OCI-M2 (cell line): Measurements from ENCODE around the gene VSIG1.

Source experiments
- DNase-seq: peaks from one replicate; lab custom pipeline; 2025; ENCODE audit not compliant: unreplicated experiment; lab: John Stamatoyannopoulos, UW

The VSIG1 gene

DNA sequence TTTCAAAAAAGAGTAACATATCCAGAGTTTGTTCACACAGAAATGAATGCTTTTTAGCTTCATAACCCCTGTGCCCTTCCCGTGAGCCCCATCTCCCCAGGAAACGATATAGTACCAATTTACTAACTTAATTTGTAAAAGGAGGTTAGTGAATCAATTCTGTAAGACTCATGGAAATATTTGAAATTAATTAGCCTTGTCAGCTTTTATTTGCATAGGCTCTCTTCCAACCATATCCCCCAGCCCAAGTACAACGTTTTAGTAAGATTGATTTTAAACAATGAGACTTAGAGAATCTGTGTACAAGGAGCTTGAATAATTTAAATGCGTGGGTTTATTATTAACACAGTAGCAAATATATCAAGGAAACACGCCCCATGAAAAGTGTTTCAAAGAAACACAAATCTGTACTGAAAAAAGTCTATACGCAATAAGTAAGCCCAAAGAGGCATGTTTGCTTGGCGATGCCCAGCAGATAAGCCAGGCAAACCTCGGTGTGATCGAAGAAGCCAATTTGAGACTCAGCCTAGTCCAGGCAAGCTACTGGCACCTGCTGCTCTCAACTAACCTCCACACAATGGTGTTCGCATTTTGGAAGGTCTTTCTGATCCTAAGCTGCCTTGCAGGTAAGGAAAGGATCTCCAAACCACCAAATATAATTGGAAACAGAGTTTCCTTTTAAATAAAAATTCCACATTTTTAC lies at the start of gene VSIG1:
Gene VSIG1, plus strand, starts transcription at position 512 of the 703 bp plus-strand sequence. Its CDS starts 66 bp downstream, at position 578.
- no peak for DNase-seq

DNA sequence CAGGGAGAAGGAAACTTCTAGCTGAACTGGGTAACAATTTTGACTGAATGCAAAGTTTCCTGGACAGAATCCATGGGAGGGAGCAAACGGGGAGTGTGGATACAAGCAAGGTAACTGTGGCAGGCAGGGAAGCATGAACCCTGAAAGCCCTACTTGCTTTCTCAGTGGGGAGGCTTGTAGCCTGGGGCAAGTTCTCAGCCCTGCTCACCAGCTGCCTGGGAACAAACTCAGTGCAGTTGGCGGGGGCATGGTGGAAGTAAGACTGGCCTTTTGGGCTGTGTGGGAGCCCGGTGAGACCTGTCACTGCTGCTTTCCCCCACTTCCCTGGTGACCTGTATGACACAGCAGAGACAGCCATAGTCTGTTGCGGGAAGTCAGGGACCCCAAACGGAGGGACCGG lies 48.7 kb upstream of the VSIG1 start:
- no peak for DNase-seq

- no peak for DNase-seq
Measured at GRCh38 chrX:108000751-108001150, 44.1 kb upstream of the VSIG1 start.

GRCh38 chrX:108001218-108001814 lies 43.5 kb upstream of the VSIG1 start:
- DNase-seq: no peak

- no peak for DNase-seq
Measured at GRCh38 chrX:108018656-108019381, 26.0 kb upstream of the VSIG1 start.

GRCh38 chrX:108019382-108019875 lies 25.4 kb upstream of the VSIG1 start:
- DNase-seq: no peak

GRCh38 chrX:108020631-108021030 lies 24.2 kb upstream of the VSIG1 start:
- DNase-seq: no peak

DNA sequence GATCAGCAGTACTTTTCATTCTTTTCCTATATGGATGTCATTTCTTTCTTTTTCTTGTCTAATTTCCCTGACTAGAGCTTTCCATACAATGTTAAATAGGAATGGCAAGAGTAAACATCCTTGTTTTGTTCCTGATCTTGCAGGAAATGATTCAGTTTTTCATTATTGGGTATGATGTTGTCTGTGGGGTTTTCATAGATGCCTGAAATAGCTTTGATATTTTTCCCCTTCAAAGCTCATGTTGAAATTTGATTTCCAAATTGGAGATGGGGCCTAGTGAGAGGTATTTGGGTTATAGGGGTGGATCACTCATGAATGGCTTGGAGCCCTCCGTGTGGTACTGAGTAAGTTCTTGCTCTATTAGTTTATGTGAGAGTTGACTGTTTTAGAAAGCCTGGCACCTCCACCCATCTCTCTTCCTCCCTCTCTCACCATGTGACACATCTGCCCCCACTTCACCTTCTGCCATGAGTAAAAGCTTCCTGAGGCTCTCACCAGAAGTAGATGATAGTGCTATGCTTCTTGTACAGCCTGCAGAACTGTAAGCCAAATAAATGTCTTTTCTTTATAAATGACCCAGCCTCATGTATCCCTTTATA lies 22.3 kb upstream of the VSIG1 start:
- no peak for DNase-seq

DNA sequence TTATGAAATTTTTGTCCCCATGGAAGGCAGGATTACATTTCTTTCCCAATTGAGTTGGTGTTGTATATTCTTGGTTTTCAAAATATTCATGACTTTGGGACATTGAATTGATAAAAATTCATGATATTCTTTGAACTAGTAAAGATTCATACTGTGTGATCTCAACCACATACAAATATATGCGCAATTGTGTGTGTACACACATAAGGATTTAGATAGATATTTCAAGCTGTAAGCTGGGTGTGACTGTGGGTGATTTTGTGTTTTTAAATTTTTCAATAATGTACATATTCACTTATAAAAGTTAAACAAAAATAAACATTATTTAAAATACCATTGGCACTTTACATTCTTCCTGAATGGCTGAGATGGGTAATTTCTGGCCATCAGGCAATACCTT lies 19.5 kb upstream of the VSIG1 start:
- DNase-seq: no peak

DNA sequence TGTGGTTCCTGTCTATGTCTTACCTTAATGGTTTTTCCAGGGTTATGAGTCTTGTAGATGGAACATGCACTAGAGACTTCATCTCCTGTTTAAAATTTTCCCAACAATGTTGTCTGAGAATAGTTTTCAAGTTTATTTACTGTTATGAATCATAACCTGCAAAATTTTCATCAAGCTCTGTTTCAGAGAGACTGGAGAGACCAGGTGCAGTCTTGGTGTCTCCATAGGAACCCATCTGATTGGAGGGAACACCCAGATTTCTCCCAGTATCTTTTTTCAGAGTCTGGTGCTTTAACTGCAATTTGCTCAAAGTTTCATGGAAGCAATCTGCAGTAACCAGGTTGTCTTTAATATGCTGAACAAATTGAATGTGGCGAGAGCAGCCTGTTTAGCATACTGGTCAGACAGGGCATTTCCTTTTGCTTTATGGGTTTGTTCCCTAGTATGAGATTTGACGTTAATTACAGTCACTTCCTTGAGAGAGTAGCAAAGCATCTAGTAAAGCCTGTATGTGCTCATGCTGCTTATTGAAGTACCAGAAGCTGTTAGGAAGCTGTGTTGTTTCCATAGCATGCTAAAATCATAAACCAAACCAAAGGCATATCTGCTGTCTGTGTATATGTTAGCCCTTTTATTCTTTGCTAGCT lies 18.8 kb upstream of the VSIG1 start:
- no peak for DNase-seq

- DNase-seq: no peak
Measured at GRCh38 chrX:108028854-108029253, 16.0 kb upstream of the VSIG1 start.

DNA sequence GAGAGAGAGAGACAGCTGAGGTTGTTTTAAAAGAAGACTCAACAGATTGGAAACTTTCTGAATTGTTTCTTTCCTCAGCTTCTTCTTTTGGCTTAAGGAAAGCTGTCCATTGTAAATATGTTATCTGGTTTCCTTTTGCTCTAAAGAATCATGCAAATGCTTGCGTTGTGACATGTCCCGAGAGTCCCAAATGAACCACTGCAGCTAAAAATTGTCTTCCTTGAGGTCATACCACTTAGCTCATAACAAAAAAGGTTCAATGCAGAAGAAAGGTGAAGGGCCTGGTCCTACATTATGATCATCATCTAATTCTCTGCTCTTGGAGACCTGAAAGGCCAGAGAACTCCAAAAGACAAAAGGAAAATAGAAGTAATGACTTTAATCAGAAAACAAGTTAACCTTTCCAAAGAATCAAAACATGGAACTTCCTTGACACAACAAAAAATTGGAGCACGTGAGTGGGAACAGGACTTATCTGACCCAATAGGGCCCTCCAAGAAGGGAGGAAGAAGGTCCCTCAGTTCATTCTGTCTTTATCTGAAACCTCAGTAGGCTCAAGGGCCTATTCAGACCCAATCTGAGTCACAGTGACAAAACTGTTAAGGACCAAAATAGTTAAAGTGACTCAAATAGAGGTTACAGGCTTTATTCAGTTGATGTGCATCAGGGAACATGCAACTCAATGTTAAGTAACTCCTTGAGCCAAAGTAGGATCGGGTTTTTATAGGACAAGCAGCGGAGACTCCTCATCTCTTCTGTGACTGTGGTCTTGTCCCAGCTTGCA lies 14.7 kb upstream of the VSIG1 start:
- DNase-seq: no peak

DNA sequence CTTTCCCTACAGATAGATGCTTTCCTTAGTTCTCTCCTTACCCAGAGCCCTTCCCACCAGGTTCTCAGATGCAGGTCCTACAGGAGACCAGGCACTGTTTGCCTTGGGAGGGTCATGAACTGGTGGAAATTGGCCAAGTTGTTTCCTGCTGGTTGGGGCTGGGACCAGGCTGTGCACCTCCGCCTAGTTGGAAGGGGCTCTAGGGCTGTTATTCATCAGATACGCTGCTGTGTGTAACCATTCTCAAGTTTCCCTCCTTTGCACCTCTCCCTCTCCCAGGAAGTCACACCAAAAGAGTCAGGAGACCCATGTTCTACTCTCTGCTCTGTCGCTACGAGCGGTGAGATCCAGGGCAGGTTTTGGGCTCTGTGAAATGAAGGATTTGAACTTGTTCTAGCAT lies 11.9 kb upstream of the VSIG1 start:
- DNase-seq: no peak

DNA sequence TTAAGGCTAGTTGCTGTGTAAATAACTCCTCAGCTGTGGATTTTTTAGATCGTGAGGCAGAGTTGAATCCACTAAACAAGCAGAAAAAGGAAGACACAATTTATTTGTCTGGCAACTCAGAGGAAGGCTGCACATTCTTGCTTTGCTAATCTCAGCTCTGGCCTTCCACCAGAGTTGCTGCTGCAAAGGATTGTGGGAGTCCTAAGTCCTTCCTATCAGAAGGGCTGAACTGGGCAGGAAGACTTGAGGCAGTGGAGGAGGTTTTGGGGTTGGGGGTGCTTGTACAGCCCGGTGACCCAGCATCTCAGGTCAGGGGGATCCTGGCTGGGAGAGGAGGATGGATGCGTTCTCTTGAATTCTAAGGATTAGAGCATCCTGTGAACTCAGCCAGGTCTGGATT lies 11.0 kb upstream of the VSIG1 start:
- DNase-seq: no peak

GRCh38 chrX:108034725-108035124 lies 10.1 kb upstream of the VSIG1 start:
- DNase-seq: no peak

GRCh38 chrX:108036298-108036973 lies 8.4 kb upstream of the VSIG1 start:
- no peak for DNase-seq

DNA sequence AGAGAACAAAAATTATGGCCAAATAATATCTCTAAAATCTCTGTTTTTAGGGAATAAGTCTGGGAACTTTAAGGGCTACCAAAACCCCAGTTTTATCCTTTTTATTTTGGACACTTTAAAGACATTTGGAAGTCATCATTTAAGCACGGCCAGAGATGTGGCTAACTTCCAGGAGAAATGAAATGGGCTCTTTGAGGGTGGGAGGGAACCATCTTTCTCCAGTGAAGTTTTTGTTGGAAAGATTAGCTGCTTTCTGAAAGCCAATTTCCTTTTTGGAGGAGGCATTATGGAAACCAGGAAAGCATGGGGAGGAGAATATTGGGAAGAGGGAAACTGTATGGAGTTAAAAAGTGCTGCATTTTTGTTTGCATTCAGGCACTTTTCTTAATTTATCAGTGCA lies 4.8 kb downstream of the VSIG1 start:
- no peak for DNase-seq

DNA sequence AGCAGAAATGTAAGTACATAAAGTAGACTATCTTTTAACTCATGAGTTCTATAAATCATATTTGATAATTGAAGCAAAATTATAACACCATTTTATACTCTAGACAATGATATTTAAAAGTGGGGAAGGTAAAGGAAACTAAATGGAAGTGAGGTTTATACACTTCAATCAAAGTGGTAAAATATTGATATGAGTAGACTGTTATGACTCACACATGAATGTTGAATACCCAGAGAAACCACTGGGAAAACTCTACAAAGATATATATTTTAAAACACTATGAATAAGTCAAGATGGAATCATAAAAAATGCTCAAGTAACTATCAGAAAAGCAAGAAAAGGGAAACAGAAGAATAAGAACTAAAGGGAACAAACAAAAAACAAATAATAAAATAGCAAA lies 8.4 kb downstream of the VSIG1 start:
- DNase-seq: no peak

GRCh38 chrX:108055546-108055945 lies 10.7 kb downstream of the VSIG1 start:
- no peak for DNase-seq

DNA sequence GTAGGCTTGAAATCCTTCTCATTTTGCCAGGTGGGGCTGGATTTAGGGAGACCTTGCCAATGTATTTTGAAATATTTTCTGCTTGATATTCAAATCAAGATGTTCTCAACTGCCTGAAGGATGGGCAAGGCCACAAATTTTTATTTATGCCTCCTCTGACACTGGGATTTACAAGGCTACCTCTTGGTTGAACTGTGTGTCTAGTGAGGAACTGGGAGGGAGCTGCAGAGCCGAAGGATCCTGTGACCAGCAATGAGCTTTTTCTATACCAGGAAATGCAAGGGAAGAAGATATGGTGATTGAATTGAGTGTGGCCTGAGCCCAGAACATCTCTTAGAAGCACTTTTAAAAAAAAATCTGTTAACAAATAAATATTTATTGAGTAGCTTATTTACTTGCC lies 14.9 kb downstream of the VSIG1 start:
- DNase-seq: no peak
